NCI-H748 treated with DMSO at 0.1 percent for 48 hours (cell line): ENCODE data around the gene ADGRF3.
A peak's percentile ranks its signal among the peaks of the same experiment; 100 is the strongest.
"Not testable (repeated sequence)": the region's sequence is repeated elsewhere in the genome, so short reads cannot be mapped to it uniquely, and the experiment has no call there.

Source experiments
- DNase-seq: peaks from one replicate; lab custom pipeline; 2025; lab: John Stamatoyannopoulos, UW

Gene ADGRF3

DNA sequence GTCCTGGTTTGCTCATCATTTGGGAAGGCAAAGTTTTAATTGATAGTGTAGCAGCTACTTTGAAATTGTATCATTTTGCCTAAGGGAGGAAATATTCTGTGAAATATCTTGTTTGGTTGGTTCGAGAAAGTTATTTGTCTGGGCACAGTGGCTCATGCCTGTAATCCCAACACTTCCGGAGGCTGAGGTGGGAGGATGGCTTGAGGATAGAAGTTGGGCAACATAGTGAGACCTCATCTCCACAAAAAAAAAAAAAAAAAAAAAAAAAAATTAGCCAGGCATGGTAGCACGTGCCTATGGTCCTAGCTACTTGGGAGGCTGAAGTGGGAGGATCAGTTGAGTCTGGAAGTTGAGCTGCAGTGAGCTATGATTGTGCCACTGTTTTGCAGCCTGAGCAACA is 3.1 kb upstream of the ADGRF3 start:
- DNase-seq: no peak

DNA sequence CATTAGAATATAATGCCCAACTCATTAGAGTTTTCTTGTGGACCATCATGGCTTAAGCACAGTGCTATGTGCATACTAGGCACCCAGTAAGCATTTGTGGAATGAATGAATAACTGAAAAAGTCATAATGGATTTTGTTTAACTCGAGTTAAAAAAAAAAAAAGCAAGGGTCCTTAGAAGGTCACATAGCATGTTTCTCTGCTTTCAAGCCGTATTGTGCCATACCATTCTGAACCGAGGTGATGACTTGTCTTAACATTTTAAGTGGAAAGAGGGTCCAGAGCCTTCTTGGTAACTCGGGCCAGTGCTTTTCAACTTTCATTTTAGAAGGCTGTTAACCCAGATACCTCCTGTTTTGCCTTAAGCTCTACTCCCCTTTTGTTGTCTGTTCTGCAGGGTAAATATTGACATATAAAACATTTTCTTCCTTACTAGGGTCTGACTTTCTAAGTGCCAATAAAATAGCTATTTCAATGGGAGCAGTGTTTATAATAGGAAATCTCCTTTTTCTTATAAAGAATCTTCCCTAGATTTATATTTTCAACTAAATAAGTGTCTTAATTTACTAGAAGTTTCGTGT is 787 bp upstream of the ADGRF3 start:
- no peak for DNase-seq

DNA sequence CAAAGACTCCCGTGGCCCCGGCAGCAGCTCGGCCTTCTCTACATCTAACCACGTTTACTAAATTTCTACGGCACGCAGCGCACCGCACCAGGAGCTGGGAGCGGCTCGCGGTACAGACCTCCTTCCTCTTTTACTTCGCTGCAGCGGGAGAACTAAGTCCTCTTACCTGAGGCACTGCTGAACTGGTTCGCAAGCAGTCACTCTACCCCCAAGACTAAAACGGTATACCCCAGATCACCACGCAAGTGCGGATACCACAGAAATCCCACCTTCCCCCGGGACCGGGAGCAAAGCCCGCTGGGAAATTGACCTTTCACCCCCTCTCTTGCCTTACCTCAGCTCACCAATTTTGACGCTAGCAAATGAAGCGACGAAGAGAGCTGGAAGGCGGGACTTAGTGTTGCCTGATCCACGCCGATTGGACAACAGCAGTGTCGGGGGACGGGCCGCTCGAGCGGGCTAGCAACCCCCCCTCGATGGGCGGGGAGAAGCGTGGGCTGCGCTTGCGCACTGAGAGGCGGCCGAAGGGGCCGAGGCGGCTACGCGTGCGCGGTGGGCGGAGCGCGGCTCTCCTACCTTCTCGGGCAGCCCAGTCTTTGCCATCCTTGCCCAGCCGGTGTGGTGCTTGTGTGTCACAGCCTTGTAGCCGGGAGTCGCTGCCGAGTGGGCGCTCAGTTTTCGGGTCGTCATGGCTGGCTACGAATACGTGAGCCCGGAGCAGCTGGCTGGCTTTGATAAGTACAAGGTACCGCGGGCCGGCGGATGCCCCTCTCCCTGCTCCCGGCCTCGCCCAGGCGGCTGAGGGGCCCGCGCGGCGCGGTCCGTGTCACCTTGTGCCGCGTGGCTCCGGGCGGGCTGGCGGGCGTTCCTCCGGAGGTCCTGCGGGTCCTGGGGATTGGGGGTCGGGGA is 790 bp downstream of the ADGRF3 start, which contains the start of gene SELENOI:
TSS of gene SELENOI (plus strand) at position 599 of the 909 bp plus-strand sequence. CDS start at position 689, 90 bp downstream.
- peak; percentile 99 for DNase-seq

DNA sequence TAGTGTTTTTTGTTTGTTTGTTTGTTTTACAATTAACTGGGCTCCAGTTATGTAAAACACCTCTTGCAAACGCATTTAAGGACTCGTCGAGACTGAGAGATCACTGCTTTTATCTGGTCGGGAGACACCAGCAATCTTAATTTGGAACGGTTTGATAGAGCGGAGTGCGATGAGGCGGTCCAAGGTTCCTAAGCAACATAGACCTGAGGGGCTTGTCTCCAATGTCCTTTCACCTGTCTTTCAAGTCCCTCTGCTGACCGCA is 1.4 kb downstream of the ADGRF3 start:
- DNase-seq: peak; percentile 49

DNA sequence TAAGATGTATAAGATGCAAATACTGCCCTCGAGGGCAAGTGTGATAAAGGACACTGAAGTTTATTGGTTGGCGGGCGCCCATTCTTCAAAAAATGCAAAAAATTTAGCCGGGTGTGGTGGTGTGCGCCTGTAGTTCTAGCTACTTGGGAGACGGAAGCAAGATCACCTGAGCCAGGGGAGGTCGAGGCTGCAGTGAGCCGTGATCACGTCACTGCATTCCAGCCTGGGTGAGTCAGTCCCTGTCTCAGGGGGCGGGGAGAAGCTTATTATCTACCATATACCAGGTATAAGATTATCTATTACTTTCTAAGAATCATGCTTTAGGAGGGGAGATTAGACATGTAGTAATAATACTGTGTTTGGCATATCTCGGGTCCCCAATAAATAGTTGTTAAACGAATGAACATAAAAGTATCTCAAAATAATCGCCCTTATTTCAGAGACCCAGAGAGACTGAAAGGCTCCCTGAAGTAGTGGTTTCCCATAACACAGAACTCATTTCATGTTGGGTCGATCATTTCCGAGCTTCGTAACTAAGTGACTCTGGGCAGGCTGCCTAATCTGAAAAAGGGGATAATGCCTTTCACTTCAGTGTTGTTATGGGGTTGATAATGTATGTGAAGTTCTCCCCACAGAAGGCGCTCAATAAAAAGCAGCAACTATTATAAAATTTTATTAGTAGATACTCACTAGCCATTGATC is 1.9 kb downstream of the ADGRF3 start:
- DNase-seq: no peak

DNA sequence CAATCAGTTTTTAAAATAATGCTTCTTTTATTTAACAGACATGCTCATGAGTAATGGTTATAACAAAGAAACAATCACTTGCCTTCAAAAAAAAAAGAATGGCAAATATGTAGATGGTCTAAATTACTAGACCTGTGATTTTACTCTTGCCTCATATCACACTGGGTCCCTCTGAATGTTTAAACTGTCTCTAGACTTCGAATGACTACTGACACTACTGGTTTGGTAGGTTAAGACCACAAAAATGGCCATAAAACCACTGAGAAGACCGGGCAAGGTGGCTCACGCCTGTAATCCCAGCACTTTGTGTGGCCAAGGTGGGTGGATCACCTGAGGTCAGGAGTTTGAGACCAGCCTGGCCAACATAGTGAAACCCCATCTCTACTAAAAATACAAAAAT is 5.8 kb downstream of the ADGRF3 start:
- no peak for DNase-seq

DNA sequence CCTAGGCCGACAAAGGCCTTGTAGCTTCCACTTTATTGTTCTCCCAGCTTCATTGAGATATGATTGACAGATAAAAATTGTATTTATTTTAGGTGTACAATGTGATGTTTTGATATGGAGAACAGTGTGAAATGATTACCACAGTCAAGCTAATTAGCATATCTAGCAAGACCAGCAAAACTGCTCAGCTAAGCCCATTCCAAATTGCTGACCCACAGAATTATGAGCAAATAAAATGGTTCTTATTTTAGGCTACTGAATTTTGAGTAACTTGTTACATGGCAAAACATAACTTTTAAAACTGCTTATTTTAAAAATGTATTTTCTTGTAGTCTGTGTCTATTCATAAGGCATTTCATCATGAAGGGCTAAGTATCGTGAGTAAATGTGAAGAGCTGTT is 9.3 kb downstream of the ADGRF3 start:
- DNase-seq: no peak

DNA sequence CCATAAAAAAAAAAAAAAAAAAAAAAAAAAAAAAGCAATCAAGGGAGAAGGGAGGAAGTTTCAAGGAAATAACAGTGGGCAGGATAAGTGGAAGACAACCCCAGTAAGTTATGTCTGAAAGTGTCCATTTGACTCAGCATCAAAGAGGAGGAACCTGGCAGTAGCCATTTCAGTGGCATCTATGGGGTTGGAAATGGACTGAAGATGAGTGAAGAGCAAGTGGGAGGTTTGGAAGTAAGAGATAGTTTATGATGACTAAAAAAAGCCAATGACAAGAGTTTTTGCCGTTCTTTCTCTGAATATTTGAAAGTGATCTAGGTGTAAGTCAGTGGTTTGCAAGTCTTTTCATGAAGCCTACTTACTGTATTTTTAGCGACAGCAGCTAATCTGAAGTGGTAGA is 9.9 kb downstream of the ADGRF3 start:
- DNase-seq: no peak

DNA sequence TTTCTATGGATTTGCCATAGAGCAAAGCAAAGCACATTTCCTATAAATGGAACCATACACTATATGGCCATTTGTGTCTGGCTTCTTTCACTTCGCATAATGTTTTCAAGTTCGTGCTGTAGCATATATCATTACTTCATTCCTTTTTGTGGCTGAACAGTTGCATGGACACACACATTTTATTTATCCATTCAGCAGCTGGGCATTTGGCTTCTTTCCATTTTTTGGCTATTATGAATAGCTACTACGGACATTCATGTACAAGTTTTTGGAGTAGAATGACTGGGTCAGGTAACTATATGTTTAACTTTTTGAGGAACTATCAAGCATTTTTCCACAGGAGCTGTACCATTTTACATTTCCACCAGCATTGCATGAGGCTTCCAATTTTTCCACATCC is 11.4 kb downstream of the ADGRF3 start:
- DNase-seq: no peak

DNA sequence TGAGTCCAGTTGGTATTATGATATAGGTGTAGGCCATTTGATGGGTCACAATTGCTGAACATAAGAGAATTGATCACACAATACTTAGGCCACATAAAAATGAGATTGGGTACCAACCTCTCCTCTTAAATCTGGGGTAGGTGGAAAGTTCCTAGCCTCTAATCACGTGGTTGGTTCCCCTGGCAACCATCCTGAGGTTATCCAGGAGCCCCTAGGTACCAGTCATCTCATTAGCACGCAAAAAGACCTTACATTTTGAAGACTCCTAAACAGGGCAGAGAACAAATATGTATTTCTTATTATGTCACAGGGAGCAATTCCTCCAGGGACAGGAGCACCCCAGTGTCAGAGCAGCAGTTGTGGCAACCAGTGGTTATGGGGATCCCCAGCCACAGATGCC is 13.3 kb downstream of the ADGRF3 start:
- DNase-seq: peak; percentile 5

DNA sequence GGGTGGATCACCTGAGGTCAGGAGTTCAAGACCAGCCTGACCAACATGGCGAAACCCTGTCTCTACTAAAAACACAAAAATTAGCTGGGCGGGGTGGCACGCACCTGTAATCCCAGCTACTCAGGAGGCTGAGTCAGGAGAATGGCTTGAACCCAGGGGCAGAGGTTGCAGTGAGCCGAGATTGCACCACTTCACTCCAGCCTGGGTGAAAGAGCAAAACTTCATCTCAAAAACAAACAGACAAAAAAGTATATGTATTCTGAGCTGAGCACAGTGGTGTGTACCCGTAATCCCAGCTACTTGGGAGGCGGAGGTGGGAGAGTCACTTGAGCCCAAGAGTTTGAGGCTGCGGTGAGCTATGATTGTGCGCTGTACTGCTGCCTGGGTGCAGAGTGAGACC is 15.3 kb downstream of the ADGRF3 start:
- DNase-seq: not testable (repeated sequence)

DNA sequence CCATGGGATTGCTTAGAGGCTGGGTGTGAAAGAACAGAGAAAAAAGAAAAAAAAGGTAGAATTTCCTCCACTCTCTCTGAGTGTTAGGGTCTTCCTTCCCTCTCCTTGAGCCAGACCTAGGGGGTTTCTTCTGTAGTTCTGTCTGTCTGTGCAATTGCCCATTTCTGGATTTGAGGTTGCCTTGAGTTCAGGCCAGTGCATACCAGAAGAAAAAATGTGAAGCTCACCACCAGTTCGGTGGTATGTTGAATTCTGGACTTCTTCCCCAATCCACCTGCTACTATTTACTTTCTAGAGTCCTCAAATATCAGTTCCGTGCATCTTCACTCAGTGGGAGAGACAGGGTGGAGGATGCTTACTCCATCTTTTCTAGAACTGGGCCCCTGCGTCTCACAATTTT is 16.0 kb downstream of the ADGRF3 start:
- DNase-seq: no peak

DNA sequence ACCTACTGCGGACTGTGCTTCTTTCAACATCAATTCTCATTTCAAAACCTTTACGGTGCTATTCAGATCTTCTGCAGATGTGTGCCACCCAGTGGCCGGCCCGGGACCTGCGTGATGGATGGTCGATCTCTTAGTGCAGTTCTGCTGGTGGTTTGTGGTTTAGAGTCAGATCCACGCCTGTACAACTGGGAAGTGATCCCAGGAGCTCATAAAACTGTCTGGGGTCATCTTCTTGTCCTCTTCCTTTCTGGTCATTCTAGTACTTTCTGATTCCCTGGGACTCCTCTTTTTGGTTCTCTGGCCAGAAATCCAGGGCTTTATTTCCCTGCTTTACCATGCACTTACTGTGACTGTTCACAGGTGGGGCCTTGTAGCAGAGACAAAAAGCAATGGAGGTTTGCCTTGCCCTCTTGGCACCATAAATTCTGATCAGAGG is 16.5 kb downstream of the ADGRF3 start:
- DNase-seq: peak; percentile 66

DNA sequence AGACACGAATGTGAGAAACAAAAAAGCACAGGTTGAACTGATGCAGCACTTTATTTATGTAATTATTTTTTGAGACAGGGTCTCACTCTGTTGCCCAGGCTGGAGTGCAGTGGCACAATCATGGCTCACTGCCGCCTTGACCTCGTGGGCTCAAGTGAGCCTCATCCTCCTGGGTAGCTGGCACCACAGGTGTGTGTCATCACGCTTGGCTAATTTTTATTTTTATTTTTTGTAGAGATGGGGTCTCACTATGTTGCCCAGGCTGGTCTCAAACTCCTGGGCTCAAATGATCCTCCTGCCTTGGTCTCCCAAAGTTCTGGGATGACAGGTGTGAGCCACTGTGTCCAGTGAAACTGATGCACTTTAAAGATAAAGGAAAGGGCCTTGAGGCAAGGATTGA is 17.5 kb downstream of the ADGRF3 start:
- not testable (repeated sequence) for DNase-seq

DNA sequence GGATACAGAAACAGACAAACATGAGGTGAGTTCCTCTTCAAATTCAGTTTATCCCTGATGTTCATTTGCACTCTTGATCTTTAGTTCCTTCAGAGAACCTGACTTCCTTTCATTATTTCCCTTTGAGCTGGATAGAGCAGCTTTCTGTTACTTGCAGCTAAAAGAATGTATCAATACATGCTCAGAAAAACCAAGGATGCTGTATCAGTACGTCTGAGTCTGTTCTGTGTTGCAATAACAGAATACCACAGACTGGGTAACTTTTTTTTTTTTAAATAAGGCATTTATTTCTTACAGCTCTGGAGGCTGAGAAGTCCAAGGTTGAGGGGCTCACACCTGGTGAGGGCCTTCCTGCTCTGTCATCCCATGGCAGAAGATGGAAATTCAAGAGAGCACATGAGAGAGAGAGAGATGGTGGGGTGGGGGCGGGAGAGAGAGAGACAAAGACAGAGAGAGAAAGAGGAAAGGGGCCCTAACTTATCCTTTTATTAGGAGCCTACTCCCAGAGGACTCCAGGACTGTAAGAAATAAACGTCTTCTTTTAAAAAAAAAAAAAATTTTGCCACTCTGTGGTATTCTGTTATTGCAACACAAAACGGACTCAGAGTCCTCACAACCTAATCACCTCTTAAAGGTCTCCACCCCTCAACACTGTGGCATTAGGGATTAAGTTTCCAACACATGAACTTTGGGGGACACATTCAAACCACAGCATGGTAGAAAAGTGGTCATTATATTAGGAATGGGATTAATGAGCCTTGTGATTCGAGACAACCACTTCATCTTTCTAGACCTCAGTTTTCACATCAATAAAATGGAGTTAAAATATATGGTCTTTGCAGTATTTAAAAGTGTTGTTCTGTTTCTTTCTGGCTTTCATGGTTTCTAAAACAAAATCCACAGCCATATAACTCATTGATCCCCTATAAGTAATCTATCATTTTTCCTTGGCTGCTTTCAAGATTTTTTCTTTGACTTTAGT is 19.0 kb downstream of the ADGRF3 start:
- DNase-seq: no peak

DNA sequence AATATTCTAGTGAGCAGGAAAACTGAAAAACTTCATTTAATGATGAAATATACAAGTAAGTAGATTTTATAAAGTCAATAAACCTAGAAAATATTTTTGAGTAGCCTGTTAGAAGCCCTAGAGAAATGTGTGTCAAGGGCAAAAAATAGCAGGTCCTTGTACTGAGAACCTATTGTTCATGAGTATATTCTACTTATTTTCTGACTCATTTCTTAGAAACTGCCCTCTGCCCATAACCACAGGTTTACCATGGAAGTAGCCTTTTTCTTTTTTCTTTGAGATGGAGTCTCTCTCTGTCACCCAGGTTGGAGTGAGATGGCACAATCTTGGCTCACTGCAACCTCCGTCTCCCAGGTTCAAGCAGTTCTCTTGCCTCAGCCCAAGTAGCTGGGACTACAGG is 20.1 kb downstream of the ADGRF3 start:
- no peak for DNase-seq

DNA sequence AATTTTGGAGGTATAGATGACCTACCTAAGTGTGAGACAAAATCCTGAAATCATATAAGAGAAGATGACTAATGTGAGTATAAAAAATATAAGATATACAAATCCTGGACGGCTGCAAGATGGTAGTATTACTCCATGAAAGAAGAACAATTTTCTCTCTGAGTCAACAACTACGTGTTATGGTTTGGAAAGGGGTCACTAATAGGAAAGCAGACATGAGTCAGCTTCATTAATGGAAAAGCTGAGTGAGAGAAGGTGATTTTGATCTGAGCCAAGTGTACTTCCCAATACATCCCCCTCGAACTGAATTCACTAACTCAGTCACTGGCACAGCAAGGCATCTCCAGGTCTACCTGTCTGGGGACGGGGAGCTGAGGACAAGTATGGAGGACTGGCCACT is 20.7 kb downstream of the ADGRF3 start:
- no peak for DNase-seq

DNA sequence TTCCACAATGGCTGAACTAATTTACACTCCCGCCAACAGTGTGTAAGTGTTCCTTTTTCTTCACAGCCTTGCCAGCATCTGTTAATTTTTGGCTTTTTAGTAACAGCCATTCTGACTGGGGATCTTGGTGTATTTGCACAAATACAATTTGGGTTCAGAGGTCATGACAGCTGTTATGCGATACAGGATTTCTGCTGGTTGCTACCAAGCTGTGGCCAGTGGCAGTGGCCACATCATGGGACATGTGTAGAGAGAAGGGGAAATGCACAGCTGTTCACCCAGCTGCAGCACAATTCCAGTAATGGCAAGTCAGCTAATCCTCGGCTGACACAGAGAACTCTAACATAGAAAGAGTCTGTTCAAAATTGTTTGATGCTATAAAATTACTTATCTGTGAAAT is 21.7 kb downstream of the ADGRF3 start:
- DNase-seq: no peak

DNA sequence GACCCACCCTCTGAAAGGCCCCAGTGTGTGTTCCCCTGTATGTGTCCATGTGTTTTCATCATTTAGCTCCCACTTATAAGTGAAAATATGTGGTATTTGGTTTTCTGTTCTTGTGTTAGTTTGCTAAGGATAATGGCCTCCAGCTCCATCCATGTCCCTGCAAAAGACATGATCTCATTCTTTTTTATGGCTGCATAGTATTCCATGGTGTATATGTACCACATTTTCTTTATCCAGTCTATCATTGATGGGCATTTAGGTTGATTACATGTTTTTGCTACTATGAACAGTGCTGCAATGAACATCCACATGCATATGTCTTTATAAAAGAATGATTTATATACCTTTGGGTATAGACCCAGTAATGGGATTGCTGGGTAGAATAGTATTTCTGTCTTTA is 22.1 kb downstream of the ADGRF3 start:
- DNase-seq: not testable (repeated sequence)

DNA sequence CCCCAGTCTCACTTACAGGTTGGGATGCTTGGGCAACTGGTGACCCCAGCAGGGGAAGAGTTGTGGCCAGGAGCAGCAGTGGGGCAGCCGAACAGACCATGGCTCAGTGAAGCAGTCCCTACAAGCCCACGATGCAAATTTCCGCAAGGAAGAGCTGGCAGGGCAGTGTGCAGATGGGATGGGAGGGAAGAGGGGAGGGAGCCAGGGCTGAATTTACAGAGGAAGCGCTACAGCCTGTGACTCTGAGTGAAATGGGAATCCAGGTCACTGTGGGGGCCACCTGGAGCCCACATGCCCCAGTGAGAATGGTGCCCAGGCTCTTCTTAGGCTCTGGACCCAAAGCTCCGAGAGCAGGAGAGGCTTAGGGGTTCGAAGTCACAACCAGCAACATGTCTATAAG is 27.6 kb downstream of the ADGRF3 start:
- DNase-seq: no peak

DNA sequence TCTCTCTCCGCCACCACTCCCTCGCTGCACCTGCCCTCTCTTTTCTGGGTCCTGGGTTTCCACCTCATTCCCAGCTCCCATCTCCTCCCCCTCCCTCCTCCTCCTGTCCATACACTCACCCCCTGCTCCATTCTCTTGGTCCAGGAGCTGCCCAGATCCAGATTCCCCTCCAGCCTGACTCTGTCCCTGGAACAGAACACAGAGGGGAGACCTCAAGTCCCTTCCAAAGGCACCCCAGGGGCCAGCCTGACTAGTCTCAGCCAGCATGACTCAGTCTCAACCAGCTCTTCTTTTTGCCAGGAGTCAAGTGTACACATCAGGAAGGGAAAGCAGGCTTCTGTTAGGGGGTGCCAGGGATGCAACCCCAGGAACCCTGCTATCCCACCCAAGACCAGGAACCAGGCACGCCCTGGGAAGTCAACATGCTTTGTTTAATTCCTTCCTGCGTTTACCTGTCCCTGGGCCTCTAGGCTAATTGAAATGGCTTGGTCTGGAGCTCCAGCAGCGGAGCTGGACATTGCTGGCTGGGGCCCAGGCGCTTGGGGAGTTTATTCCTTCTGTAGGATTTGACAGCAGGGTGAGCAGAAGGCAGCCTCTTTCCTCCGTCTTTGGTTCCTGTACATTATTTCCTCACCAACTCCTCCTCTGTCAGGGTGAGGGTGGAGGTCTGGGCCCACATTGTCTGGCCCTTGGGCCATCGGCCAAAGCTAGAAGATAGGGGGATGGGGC is 29.0 kb downstream of the ADGRF3 start:
- no peak for DNase-seq
